GM03348 (cell line): Measurements from ENCODE around the gene SLFN13.
A peak's percentile ranks its signal among the peaks of the same experiment; 100 is the strongest.
"Not testable (repeated sequence)": the region's sequence is repeated elsewhere in the genome, so short reads cannot be mapped to it uniquely, and the experiment has no call there.

ENCODE experiments used
- DNase-seq: peaks from one replicate; pipeline ENCODE4 v3.0.0; 2012; ENCODE audit warnings: low spot score

The SLFN13 gene

DNA sequence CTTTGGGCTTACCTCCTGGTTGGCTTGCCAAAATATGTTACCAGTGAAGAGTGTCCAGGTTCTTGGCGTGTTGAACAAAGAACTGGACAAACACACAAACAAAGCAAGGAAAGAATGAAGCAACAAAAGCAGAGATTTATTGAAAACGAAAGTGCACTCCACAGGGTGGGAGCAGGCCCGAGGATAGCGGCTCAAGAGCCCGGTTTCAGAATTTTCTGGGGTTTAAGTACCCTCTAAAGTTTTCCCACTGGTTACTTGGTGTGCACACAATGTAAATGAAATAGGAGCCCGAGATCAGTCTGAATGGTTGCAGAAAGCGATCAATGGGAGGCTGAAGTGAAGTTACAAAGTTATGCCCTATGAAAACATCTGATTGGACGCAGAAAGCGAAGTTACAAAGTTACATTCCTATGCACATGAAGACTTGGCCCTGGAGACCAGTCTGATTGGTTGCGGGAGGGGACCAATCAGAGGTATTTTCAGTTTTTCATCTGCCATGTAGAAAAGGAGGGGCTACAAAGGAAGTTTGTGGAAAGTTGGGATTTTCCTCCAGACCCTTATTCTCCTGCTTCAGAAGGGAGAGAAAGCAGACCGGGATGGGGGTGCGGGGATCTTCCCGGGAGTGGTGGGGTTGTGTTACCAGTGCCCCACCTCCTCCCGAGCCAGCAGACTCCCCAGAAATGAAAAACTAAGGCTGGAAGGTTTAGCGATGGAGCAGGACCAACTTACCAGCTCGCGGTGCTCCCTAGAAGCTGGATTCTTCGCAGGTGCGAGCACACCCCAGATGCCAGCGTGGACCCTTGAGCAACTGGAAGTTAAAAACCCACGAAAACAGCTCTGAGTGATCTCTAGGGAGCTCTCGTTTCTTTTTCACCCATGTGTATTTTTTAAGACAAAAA lies 16.1 kb downstream of the SLFN13 start, which contains the start of gene SLFN12:
Gene SLFN12 (minus strand): TSS at position 325 of the 899 bp plus-strand sequence. CDS start 9,472 bp downstream, outside the sequence.
- peak; percentile 73 for DNase-seq

- DNase-seq: no peak
Measured at GRCh38 chr17:35429702-35430101, 18.9 kb downstream of the SLFN13 start.

DNA sequence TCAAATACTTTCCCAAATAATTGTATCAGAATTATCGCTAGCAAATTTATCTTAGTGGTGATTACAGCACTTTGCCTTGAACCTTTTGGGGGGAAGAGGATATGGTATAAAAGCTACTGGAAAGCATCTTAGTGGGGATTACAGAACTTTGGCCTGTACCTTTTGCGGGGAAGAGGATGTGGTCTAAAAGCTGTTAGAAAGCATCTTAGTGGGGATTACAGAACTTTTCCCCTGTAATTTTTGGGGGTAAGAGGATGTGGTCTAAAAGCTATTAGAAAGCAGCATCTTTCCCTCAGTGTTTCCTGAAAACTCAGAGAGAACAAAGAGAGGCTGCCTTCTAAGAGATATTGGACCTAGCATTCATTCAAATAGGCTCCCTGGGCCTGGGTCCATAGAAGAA lies 20.3 kb downstream of the SLFN13 start:
- DNase-seq: no peak

DNA sequence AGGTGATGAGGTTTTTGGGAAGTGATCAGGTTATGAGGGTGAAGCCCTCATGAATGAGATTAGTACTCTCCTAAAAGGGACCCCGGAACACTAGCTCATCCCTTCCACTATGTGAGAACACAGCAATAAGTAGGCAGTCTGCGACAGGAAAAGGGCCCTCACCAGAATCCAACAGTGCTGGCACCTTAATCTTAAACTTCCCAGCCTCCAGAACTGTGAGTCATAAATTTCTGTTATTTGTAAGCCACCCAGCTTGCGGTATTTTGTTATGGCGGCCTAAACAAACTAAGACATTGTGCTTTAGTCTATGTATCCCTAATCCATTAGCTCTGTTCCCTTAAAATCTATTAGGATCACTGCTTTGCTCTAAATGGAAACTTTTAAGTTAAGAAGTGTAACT lies 24.8 kb downstream of the SLFN13 start:
- no peak for DNase-seq

DNA sequence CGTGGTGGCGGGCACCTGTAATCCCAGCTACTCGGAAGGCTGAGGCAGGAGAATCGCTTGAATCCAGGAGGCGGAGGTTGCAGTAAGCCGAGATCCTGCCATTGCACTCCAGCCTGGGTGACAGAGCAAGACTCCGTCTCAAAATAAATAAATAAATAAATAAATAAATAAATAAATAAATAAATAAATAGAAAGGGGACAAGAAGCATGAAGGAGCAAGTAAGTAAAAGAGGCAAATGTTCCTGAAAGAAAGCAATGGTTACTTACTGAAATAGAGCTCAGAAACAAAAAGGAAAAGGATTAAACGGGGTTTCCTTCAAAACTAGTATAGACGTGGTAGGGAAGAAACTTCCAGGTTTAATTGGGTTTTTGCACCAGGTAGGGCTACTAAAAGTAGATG lies 27.5 kb downstream of the SLFN13 start:
- not testable (repeated sequence) for DNase-seq

DNA sequence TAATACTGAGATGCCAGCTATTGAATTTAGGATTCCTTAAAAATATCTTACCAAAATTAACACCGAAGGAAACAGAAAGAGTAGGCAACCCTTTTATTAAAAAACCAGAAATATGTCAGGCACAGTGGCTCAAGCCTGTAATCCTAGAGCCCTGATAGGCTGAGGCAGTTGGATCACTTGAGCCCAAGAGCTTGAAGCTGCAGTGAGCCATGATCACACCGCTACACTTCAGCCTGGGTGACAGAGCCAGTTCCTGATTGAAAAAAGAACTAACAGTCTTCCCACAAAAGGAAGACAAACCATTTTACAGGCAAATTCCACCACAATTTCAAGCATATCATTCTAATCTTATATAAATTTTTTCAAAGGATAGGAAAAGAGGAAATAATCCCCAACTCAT lies 31.9 kb downstream of the SLFN13 start:
- DNase-seq: no peak

- not testable (repeated sequence) for DNase-seq
Measured at GRCh38 chr17:35414707-35415106, 33.9 kb downstream of the SLFN13 start.

DNA sequence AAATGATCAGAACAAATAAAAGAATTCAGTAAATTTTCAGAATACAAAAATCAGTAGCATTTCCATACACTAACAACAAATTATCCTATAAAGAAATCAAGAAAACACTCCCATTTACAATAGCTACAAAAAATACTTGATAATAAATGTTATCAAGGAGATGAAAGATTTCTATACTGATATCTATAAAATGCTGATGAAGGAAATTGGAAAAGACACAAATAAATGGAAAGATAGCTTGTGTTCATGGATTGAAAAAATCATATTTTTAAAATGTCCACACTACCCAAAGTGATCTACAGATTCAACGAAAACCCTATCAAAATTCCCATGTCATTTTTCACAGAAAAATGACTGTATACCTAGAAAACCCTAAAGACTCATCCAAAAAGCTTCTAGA lies 34.3 kb downstream of the SLFN13 start:
- no peak for DNase-seq

DNA sequence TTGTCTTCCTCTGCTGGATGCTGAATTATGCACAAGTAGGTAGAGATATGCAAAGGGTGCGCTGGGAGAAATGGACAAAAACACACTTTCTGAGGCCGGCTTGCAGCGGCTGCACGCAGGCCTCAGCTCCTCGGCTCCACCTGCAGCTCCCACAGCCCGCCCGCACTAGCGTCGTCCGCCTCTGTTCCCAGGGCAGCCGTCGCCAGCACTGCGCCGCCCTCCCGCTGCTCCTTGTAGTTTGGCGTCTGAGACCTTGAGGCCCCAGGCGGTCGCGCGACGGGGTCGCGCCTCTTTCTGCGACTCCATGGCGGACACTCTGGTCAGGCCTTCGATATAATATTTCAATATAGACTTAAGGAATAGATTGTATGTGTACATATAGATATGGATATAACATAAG lies 41.0 kb downstream of the SLFN13 start:
- no peak for DNase-seq

DNA sequence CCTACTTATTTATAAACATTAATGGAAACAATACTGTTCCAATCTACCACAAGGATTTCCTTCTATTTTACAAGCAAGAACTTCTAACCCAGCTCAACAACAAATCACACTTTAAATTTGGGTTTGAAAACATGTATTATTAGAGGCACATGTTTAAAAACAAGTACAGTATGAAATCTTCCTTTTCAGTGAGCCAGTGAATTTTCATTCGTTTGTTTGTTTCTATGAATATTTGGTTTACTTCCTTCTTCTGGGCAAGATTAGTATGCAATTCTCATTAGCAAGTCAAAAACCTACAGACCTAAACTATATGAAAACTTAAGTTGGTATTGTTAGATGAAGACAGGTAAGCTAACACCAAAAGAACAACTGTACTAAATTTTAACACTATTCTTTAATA lies 42.0 kb downstream of the SLFN13 start:
- no peak for DNase-seq

GRCh38 chr17:35404360-35404759 lies 44.2 kb downstream of the SLFN13 start:
- no peak for DNase-seq

- DNase-seq: not testable (repeated sequence)
Measured at GRCh38 chr17:35393783-35394182, 54.8 kb downstream of the SLFN13 start.

- DNase-seq: no peak
Measured at GRCh38 chr17:35390663-35391062, 57.9 kb downstream of the SLFN13 start.

- no peak for DNase-seq
Measured at GRCh38 chr17:35390156-35390555, 58.4 kb downstream of the SLFN13 start.

GRCh38 chr17:35387496-35387895 lies 61.1 kb downstream of the SLFN13 start:
- DNase-seq: no peak
